Measurements from ENCODE around the gene BCL2. TPM values are rescaled to one million over a fixed set of nuclear protein-coding genes. Genes with fewer than 3 reads are reported as not detected.

BCL2 gene
- total RNA-seq, 1 experiment from 2014 or later = 1.3 TPM

GRCh38 chr18:63306249-63306648, 13.3 kb downstream of the BCL2 start:
- no peaks in the 10 kb centered on the region for H3K9me3 Mint-ChIP-seq
- Histone ChIP-seq H3K4me1 (ENCODE audit: insufficient read depth, low read length) (no peaks in the 10 kb centered on the region; the same call in 1 of the 2 replicates), H3K4ac (ENCODE audit: low read depth, low read length) (no peak overlapping the region), H3K18ac (ENCODE audit: insufficient read length, low read depth, low read length) (no peak overlapping the region), H3K23me2 (ENCODE audit: insufficient read length, low read depth, low read length, poor library complexity, severe bottlenecking) (no peaks in the 10 kb centered on the region), H2BK20ac (ENCODE audit: low read depth, low read length, poor library complexity, severe bottlenecking) (no peak overlapping the region), H4K20me1 (ENCODE audit: control insufficient read depth, insufficient read depth, insufficient read length) (no peaks in the 10 kb centered on the region), H4K91ac (ENCODE audit: insufficient read length, low read depth, low read length) (no peak overlapping the region), H3K56ac (ENCODE audit: insufficient read length, low read depth, low read length) (no peak overlapping the region), H4K8ac (replicated peaks; ENCODE audit: insufficient read length, low read depth, low read length) (no peak overlapping the region), H3K9ac (ENCODE audit: extremely low read depth, insufficient read length, low read length) (no peak overlapping the region), H2BK5ac (ENCODE audit: insufficient read length, low read length) (no peak overlapping the region), H3K79me2 (ENCODE audit: insufficient read depth, low read length) (no peaks in the 10 kb centered on the region), H3K27ac (ENCODE audit: insufficient read length, low read depth, low read length) (no peak overlapping the region), H2AK5ac (ENCODE audit: insufficient read length, low read length) (no peak overlapping the region), H3K14ac (ENCODE audit: insufficient read depth, low read length) (no peak overlapping the region; the same call in 1 of the 2 replicates), H3T11ph (ENCODE audit: low read length) (no peak overlapping the region), H4K5ac (ENCODE audit: insufficient read length, low read depth, low read length) (no peak overlapping the region), H2AFZ (ENCODE audit: low read length) (no peak overlapping the region), H3K9me3 (ENCODE audit: control insufficient read depth, low read depth, low read length) (no peaks in the 10 kb centered on the region), H3K79me1 (ENCODE audit: insufficient read depth, low read depth, low read length, poor library complexity, severe bottlenecking) (no peaks in the 10 kb centered on the region), H3K27me3 (ENCODE audit: insufficient read depth, low read length) (no peaks in the 10 kb centered on the region), H3K23ac (ENCODE audit: insufficient read length, low read depth, low read length) (no peak overlapping the region), H2BK15ac (ENCODE audit: low read depth, low read length) (no peak overlapping the region), H3K4me2 (ENCODE audit: insufficient read depth, insufficient read length, low read length) (no peak overlapping the region), H2BK12ac (ENCODE audit: insufficient read length, low read depth, low read length) (no peak overlapping the region), H2BK120ac (ENCODE audit: low read depth, low read length, poor library complexity, severe bottlenecking) (no peak overlapping the region)
- no peaks in the 10 kb centered on the region for H3K36me3 Mint-ChIP-seq (ENCODE audit: insufficient read depth in 1 of 3, low read depth in 3 of 3)
- TF ChIP-seq CTCF (conservative IDR thresholded peaks at IDR 0.05) = no peak
- no peaks in the 10 kb centered on the region for H3K4me1 Mint-ChIP-seq
- DNase-seq = no peak
- no CpG with 5 or more reads among the region's 6 CpGs for WGBS (ENCODE audit: extremely low coverage, insufficient read length, low lambda C conversion rate)
- no peak overlapping the region for H3K4me3 Mint-ChIP-seq
- peaks cover 2% of the 10 kb centered on the region; the same call in 1 of the 2 replicates for H3K27me3 Mint-ChIP-seq (ENCODE audit: low read depth)
- no peak overlapping the region for H3K27ac Mint-ChIP-seq

Data from H9 (cell line).